Activated CD4-positive, alpha-beta T cell treated with anti-CD3 and anti-CD28 coated beads for 4 hours (primary cell): ENCODE results near the gene POU2AF2.
"Not testable (repeated sequence)": the region's sequence is repeated elsewhere in the genome, so short reads cannot be mapped to it uniquely, and the experiment has no call there.

Source experiments
- DNase-seq, 2 donors: peaks; one replicate each; pipeline ENCODE4 v3.0.0-alpha.2; 2020

Gene POU2AF2

GRCh38 chr11:111260811-111261210 lies 15.3 kb downstream of the POU2AF2 start:
- DNase-seq = no peak

DNA sequence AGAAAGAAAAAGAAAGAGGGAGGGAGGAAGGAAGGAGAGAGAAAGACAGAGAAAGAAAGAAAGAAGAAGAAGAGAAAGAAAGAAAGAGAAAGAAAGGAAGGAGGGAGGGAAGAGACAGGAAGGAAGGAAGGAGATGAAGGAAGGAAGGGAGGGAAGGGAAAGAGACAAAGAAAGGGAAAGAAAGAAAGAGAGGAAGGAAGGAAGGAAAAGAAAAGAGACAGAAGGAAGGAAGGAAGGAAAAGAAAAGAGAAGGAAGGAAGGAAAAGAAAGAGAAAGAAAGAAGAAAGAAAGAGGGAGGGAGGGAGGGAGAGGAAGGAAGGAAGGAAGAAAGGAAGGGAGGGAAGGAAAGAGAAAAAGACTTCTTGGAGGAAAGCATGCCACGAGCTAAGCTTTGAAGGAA lies 19.1 kb downstream of the POU2AF2 start:
- DNase-seq = no peak

DNA sequence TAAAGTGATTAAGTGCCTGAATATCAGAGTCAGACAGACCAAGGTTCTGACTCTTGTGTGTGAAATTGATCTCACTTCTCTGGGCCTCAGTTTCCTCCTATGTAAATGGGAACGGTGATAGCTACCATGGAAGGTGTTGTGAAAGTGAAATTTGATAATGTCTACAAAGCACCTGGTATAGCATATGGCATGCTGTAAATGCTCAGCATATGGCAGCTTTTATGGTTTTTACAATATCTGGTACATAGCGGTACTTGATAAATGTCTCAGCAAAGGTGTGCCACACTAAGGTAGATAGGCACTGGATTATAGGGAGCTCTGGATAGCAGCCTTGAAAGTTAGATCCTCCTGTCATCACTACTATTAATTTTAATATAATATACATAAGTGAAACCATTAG lies 19.9 kb downstream of the POU2AF2 start:
- DNase-seq = no peak

DNA sequence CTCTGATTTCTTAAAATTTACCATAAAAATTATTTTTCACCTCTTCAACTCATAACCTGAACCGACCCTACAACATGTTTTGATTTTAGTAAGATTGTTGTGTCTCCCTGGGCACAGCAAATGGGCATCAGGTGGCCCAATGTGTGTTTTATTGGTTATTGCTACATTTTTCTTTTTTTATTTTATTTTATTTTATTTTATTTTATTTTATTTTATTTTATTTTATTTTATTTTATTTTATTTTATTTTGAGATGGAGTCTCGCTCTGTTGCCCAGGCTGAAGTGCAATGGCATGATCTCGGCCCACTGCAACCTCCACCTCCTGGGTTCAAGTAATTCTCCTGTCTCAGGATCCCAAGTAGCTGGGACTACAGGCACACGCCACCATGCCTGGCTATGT lies 22.8 kb downstream of the POU2AF2 start:
- DNase-seq = not testable (repeated sequence)

GRCh38 chr11:111269146-111269868 lies 23.8 kb downstream of the POU2AF2 start:
- no peak for DNase-seq

DNA sequence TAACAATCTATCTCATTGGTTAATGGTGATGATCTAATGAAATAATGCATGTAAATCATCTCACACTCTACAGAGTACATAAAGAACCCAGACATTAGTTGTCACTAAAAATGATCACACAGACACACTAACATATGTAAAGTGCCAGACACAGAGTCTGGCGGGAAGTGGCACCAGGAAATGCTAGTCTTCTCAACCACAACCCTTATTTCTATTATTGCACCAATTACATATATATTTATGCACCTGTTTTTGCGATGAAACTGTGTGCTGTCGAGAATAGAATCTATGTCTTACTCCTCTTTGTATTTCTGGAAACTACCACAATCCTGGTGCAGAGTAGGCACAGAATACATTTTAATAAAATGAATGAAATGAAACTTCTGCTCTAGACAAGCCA lies 26.9 kb downstream of the POU2AF2 start:
- DNase-seq = no peak

DNA sequence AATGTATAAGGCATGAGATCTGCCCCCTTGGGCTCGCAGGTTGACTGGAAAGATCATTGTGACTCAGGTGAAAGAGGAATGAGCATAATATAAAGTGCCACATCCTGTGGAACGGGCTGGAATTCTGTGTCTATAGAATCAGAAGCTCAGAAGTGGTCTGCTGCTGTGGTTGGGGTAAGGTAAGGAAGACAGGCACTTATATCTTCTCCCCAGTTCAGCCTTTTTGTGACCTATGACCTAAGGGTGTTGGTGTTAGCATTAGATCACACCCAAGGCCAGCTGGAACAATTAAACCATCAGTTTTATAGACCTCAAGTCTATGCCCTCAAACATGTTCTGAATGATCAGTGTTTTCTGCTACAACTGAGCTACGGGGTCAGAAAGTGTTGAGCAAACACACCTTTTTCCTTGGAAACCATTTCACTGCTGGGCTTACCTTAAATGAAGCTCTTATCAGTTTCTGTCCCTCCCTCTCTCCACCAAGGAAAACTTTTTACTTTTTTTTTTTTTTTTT lies 37.1 kb downstream of the POU2AF2 start:
- DNase-seq = no peak

- no peak for DNase-seq
Observed at GRCh38 chr11:111283945-111284481, 38.5 kb downstream of the POU2AF2 start.

GRCh38 chr11:111285189-111286091 lies 39.9 kb downstream of the POU2AF2 start:
- no peak for DNase-seq

GRCh38 chr11:111291764-111292163 lies 46.2 kb downstream of the POU2AF2 start:
- no peak for DNase-seq

GRCh38 chr11:111292408-111292807 lies 46.9 kb downstream of the POU2AF2 start:
- DNase-seq = not testable (repeated sequence)

DNA sequence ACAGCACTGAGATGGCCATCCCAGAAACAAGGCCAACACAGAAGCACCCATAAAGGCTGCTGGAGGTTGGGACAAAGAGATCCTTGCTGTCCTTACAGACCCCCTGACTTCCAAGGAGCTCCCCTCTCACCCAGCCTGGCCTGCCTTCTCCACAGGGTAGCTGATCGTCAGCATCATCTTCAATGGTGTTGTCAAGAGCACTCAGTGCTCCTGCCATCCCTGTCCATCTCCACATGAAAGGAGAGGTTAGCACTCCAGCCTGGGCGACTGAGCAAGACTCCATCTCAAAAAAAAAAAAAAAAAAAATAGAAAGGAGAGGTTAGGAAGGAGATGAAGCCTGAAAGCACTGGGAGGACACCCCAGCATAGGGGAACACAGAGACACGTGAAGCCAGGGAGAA lies 50.7 kb downstream of the POU2AF2 start:
- DNase-seq = no peak

DNA sequence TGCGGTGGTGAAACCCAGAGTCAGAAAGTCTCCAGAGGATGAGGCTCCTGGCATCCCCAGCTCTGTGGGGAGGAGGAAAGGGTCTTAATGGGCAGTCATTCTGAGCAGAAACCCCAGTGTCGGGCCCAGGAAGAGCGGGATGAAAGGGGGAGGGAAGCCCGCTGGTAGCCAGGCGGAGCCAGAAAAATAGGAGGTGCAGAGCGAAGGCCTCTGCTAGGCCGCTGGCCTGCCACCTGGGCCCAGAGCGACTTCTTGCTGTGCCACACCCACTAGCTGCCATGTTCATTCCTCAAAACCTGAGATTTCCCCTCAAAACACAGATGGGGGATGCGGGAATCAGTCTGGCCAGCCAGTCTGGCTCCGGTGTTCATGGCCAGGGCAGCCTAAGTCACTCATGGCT lies 52.2 kb downstream of the POU2AF2 start:
- DNase-seq = no peak

- no peak for DNase-seq
Observed at GRCh38 chr11:111298413-111299100, 53.0 kb downstream of the POU2AF2 start, which contains the start of gene POU2AF3. Gene POU2AF3, plus strand, starts transcription at chr11:111298546. Its CDS starts 36 bp downstream, at chr11:111298582.

DNA sequence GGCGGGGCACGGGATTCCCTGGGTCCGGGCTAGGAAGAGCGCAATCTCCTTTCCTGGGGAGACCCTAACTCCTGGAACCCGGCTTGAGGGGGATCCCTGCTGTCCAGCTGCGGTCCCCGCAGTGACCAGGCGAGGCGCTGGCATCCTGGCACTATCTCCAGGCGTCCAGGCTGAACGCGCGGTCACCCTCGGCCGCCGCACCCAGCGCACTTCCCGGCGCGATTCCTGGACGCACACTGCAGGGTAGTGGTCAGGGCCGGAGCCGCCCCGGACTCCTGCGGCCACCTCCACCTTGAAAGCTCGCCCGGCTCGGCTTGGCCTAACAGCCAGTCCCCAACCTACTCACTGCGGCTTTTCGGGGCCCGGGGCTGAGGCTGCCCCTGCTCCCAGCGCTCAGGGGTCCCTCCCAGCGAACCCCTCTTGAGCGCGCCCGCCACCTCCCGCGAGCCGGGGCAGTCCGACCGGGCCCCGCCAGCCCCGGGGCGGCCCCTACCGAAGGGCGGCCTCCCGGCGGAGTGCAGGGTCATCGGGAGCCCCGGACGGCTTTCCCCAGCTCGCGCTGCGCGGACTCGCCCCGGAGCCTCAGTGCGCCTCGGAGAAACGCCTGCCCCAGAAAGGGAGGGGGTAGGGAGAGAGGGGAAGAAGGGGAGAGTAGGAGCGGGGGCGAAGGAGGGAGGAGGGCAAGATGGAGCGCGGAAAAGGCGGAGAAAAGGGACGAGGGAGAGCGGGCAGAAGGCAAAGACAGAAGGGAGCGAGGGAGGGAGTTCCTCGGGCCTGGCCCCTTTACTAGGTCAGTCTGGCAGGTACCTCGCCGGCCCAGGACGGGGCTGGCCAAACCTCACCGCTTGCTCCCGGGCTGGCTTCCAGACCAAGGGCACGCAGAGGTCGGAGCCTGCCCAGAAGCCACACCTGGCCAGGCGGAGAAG lies 53.8 kb downstream of the POU2AF2 start:
- no peak for DNase-seq

- no peak for DNase-seq
Observed at GRCh38 chr11:111300569-111300968, 55.0 kb downstream of the POU2AF2 start.

DNA sequence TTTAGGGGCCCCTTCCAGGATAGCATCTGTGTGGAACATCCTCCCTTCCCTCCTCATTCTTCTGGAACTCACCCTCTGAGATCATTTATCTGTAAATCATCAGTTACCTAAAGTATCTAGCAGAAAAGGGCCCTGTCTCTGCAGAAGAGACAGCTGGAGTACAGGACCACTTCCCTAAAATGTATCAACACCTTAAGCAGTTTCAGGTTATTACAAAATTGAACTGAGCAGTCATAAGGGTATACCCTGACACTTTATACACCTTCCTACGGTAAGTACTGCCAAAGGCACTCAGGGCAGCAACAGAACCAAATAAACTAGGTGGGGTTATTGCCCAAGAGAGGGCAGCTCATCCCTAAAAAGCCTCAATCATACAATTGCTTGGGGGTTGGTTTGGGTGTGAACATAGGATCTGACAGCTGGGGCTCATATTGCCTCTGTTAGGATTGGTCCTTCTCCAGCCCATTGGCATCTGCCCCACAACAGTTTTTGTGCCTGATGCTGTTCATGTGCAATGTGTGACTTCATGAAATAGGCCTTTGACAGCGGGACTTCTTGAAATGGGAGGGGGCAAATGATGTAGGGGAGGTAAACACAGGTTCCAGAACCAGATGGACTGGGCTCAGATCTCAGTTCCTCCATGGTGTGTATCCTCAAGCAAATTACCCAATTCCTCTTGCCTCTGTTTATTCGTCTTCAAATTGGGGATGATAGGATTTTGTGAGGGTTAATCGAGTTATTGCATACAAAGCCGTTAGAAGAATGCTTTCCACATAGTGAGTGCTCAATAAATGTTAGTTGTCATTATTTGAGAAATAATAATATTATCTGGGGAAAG lies 55.7 kb downstream of the POU2AF2 start:
- no peak for DNase-seq

DNA sequence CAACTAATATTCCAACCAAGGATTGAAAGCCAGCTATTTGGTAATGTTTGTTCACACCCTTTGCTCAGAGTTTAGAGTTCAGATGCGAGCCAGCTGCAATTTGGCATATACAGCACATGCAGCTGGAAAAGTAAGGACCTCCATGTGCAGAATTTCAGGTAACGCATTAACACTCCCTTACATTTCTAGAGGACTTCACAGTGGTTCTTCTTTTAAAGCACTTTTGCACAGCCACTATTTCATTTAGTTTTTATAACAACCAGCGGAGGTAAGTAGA lies 56.3 kb downstream of the POU2AF2 start:
- no peak for DNase-seq

GRCh38 chr11:111302298-111302697 lies 56.8 kb downstream of the POU2AF2 start:
- no peak for DNase-seq

DNA sequence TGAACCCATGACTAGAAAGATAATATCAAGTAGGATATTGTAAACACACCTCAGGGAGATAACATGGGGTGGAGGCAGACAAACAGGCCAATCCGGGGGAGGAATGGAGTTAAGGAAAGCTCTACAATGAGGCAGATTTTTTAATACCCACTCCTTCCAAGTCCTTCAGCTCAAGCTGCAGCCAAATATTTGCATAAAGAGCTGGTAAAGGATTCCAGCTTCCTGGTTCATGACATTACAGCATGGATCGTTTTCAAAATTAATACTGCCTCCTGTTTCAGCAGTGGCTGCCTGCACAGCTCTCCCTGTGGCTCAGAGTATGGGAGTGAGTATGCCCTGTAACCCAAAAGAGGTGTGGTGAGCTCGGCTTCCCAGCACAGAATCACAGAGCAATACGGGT lies 57.9 kb downstream of the POU2AF2 start:
- no peak for DNase-seq

DNA sequence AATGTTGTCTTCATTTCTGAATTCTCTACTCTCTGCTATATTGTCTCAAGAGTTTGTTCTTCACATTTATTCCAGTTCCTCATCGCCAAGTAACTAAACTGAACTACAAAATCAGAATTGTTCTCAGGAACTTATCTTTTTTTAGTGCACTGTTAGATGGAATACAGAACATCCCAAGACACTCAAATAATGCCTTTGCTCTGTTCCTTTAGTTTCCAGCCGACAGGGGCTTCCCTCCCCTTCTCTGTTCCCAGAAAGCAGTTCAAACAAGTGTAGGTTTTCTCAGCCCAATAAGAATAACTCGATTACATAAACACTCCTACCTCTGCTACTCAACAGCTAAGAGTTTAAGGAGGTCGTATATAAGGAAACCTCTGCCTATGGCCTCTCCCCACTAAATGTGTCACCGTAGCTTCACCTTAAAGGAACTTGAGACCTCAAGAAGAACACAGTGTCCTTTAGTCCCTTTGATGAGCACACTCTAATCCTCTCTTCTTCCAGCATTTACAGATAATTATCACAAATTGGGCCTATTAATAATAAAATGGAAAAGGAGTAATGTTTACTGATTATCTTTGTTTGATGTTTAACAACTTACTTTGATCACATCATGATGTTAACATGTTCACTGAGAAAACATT lies 59.8 kb downstream of the POU2AF2 start:
- no peak for DNase-seq
